ENCODE data around the gene LPAR3.
"Not testable (repeated sequence)": the region's sequence is repeated elsewhere in the genome, so short reads cannot be mapped to it uniquely, and the experiment has no call there.

Gene LPAR3

DNA sequence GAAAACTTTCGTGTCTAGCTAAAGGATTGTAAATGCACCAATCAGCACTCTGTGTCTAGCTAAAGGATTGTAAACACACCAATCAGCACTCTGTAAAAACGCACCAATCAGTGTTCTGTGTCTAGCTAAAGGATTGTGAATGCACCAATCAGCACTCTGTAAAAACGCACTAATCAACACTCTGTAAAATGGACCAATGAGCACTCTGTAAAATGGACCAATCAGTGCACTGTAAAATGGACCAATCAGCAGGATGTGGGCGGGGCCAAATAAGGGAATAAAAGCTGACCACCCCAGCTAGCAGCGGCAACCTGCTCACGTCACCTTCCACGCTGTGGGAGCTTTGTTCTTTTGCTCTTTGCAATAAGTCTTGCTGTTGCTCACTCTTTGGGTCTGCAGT is 9.7 kb upstream of the LPAR3 start:
- not testable (repeated sequence) for DNase-seq (ENCODE audit: low spot score)

DNA sequence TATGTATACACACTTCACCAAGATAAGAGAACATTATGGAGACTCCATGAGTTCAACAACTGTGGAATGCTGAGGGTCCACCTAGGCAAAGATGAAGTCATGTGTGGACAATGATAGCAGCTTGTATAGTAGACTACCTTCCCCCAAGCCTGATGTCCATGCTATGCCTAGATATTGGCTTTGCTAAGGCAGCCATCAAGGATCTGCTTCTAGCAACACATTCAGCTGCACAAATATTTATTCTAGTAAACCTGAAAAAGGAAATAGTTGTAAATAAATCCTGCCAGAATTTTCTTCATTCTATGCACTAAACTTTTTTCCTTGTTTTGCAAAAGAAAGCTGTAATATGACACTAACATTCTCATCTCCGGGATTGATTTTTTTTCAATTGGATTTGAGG is 7.0 kb upstream of the LPAR3 start:
- no peak for DNase-seq (ENCODE audit: low spot score)

- DNase-seq (ENCODE audit: low spot score): no peak
Measured at GRCh38 chr1:84896279-84896678, 3.3 kb upstream of the LPAR3 start.

DNA sequence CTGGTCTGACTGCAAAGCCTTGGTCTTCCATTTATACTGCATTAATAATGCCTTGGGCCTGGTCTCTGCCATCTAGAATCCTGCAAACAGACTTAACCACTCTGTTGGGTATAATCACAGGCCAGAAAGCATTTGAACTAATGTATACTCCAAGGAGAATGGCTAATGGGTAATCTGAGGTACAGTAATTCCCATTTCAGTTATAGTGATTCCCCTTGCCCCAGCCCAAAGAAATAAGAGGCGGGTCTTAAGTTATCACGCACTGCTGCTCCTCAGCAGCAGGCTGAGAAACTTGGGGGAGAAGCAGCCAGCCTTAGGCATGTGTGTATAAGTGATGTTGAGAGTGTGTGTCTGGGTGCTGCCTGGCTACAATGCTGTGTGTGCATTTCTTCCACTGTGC is 2.4 kb downstream of the LPAR3 start:
- no peak for DNase-seq (ENCODE audit: low spot score)

DNA sequence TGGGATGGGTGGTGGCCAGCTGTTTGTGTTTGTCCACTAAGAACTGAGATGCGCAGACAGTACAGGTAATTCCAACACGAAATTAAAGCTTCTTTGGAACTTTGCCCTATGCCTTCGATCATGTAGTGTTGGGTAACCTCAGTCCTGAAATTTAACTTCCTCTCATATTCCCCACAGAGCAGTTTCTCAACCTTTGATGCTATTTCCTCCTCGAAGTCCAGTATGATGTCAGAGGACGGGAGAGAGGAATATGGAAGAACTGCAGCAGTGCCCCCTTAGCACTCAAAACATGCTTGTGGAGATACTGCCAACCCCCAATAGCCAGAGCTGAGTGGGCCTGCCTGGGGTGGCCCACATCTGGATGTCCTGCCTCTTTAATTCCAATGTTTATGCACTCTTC is 3.6 kb downstream of the LPAR3 start:
- no peak for DNase-seq (ENCODE audit: low spot score)

DNA sequence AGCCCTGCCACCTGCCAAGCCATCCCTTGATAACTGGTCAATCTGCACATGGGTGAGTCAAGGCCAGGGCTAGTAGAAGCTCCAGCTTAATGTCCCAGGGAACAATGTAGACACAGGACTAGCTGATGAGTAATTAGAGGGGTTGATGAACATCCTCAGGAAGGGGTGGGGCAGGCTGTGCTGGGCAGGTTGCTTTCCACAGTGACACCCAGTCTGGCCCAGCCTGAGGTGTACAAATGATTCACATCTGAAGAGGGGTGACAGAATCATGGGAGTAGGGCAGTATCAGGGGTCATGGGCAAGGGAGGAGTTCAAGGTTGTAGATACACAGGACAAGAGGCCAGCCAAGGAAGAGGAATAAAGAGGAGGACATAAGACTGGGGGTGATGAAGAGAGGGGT is 4.3 kb downstream of the LPAR3 start:
- no peak for DNase-seq (ENCODE audit: low spot score)

DNA sequence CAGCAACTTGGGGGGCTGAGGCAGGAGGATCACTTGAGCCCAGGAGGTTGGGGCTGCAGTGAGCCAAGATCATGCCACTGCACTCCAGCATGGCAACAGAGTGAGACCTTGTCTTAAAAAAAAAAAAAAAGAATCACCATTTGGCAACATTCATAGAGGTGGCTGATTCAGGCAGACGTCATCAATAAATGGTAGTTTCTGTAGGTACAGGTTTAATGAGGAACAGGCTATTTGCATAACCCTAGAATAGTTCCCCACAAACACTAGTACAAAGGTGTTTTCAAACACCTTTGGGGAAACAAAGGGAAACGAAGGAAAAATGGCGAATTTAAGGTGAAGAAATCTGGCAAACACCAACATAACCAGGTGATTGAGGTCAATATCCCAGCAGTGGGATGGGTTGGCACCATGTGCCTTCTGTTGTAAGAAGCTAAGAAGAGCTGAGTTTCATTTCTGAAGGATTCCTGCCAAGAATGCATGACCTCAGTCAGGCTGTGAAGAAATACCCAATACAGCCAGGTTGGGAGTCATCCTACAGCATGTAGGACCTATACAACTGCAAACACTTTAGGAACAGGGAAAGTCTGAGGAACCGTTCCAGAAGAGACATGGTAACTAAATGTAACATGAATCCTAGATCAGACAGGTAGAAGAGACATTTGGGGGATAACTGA is 5.6 kb downstream of the LPAR3 start:
- DNase-seq (ENCODE audit: low spot score): peak; percentile 76

DNA sequence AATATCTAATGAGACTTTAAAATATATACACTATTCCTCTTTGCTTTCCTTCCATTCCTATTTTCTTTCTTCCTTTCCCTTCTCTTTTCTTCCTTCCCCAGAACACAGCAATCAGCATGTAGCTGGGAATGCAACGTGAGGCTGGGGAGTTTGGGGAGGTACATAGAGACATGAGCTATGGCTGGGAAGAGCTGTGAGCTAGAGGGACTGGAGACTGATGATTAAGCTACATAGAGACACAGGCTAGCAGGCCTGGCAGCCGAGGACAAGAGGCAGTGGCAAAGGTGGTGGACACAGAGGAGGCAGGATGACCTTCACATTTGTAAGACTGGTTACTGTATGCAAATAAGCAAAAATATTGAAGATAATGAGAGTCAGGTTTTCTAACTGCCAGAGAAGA is 7.5 kb downstream of the LPAR3 start:
- no peak for DNase-seq (ENCODE audit: low spot score)

GRCh38 chr1:84884671-84885389 is 8.2 kb downstream of the LPAR3 start:
- no peak for DNase-seq (ENCODE audit: low spot score)

GRCh38 chr1:84883286-84883685 is 9.7 kb downstream of the LPAR3 start:
- peak; percentile 45 for DNase-seq (ENCODE audit: low spot score)

DNA sequence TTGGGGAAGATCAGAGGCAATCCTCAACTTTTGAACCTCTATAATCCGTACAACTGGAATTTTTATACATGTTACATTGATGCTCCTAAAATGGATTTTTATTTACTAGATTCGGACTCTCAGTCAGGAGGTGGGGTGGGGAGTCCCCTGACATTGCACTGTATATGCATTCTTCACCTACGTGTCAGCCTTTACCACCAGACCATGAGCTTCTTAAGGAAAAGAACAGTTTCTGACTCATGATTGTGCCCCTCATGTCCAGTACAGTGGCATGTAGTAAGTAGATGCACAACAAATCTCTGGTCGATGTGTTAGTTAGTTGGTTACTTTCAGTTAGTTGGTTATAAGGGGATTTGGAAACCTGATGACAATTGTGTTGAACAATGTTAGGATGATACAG is 15.4 kb downstream of the LPAR3 start:
- no peak for DNase-seq (ENCODE audit: low spot score)

GRCh38 chr1:84876353-84876752 is 16.7 kb downstream of the LPAR3 start:
- DNase-seq (ENCODE audit: low spot score): no peak

DNA sequence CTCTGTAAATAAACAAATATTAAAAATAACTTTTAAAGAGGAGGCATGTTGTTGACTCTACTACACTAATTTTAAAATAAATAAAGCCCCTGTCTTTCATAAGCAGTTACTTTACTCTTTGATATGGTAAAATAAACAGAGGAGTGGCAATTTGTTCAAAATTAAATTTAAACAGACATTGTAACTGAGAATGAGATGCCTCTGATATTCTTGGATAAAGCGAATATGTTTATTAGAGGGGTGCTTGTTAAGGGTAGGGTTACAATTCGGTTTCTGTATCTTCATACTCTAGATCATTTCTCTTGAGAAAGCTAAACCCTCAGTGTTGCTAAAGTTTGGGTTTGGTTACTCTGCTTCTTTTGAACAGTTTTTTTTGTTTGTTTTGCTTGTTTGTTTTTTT is 19.6 kb downstream of the LPAR3 start:
- no peak for DNase-seq (ENCODE audit: low spot score)

- DNase-seq (ENCODE audit: low spot score): no peak
Measured at GRCh38 chr1:84872696-84873355, 20.2 kb downstream of the LPAR3 start.

DNA sequence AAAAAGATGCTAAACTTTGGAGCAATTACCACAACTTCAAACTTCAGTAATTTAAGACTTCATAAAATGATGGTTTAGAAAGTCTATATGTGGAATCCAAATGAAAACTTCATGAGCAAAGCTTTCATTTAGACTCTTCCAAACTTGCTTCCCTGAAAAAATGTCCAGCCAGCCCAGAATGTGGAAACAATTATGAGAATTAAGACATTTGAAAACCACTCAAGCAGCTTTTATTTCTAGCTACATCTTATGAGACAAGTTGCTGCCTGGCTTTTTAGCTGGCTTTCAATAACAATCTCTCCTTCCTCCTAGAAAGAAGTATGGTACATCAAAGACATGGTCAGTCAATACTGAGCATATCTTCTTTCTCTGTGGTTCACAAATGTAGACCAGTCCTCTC is 21.8 kb downstream of the LPAR3 start:
- DNase-seq (ENCODE audit: low spot score): peak; percentile 19

GRCh38 chr1:84870591-84870990 is 22.4 kb downstream of the LPAR3 start:
- no peak for DNase-seq (ENCODE audit: low spot score)

GRCh38 chr1:84869720-84870119 is 23.3 kb downstream of the LPAR3 start:
- DNase-seq (ENCODE audit: low spot score): peak; percentile 56

DNA sequence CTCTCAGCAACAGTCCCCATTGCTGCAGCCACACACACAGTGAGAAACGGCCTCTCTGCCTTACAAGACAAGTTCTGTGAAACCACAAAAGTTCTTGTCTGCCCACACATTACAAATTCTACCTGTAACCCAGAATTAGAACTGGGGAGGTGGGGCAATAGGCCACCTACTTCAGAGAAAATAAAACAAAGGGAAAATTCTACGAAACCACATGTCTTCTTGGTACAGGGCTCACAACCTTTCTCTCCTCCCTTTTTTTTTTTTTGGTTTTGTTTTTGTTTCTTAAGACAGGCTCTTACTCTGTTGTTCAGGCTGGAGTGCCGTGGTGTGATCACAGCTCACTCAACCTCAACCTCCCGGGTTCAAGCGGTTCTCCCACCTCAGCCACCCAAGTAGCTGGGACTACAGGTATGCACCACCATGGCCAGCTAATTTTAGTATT is 30.2 kb downstream of the LPAR3 start:
- DNase-seq (ENCODE audit: low spot score): no peak

DNA sequence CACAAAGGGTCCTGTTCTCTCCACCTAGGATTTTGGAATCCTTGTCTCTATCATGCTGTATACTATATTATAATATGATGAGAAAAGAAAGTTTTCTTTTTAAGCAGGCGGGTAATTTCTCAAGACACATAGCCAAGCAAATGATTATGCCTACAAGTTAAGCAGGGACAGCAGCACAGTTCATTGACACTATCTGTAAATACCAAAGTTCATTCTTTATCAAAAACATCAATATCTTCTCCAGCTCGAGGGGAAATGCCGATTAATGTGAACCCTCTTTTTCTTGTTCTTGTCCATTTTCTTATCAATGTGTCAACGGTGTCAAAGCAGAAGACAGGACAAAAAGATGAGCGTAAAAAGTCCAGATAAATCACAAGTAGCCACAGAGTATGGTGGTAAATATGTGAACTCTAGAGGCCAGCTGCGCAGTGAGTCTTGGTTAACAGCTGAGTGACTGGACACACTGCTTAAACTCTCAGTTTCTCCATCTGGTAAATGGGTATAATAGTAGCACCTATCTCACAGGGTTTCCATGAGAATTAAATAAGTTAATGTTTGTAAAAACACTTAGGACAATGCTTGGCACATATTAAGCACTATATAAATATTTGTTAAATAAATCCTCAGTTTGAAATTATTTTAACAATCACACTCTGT is 30.9 kb downstream of the LPAR3 start:
- no peak for DNase-seq (ENCODE audit: low spot score)

- DNase-seq (ENCODE audit: low spot score): no peak
Measured at GRCh38 chr1:84861516-84861915, 31.5 kb downstream of the LPAR3 start.

DNA sequence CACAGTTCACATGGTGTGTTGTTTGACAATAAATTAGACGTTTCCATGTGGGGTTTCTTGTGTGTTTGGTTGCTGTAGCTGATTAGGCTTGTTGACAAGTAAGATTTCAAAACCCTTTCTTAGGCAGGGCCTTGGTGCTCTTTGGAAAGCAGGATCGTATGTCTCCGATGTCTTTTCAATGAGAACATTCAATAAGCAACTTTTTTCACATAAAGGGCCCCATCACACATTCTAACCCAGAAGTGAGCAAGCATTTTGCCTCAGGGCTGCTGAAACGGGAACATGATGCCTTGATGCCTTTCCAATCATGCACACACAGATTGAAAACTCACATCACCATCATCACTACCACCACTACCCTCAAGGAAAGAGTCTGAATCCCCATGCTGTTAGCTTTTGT is 33.1 kb downstream of the LPAR3 start:
- no peak for DNase-seq (ENCODE audit: low spot score)

- no peak for DNase-seq (ENCODE audit: low spot score)
Measured at GRCh38 chr1:84857906-84858305, 35.1 kb downstream of the LPAR3 start.

DNA sequence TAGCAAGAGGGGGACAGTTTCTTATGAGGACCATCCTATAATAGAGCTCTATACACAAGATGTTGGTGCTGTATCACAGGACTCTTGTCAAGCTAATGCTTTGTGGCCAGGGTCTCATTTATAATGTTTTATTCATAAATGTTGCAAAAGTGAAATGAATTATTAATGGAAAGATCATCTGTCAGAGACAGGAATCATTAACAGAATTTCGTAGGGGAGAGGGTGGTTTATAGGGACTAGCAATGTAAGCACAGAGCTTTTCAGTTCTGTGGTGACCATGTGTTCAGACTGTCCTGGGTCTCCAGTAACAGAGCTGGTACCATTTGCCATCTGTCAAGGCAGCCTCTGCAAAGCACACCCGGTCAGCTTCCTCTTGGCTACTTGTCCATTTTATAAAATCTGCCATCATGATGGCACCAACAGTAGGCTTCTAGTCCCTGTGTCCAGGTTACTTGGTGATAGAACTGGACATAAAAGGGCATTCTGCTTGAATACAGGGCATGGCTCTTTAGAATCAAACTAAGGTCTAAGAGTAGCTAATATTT is 36.2 kb downstream of the LPAR3 start:
- DNase-seq (ENCODE audit: low spot score): no peak

Data from AG20443 (cell line).